Suprapubic skin (tissue), 4 donors: ENCODE measurements around the gene DVL1.
A peak's percentile ranks its signal among the peaks of the same experiment; 100 is the strongest.

Experiments
- CTCF ChIP-seq, 2 donors: fragments of 200-600 bp in 1 of 2; fragments of 450-650 bp in 1 of 2; sonication (generic) in 1 of 2; IDR thresholded peaks; one replicate each; pipeline ENCODE4 v1.5.1; 2016 to 2019; ENCODE audit warnings: antibody characterized with exemption in 2 of 2, mild to moderate bottlenecking in 1 of 2, moderate library complexity in 1 of 2
- EP300 ChIP-seq: sonication (generic); formaldehyde crosslinking; IDR thresholded peaks from one replicate; pipeline ENCODE4 v1.6.1; 2017; ENCODE audit warnings: antibody characterized with exemption
- POLR2A ChIP-seq, 2 donors: fragments of 450-650 bp; IDR thresholded peaks; one replicate each; pipeline ENCODE4 v1.6.1; 2017; ENCODE audit warnings: antibody characterized with exemption in 2 of 2, mild to moderate bottlenecking in 2 of 2, moderate library complexity in 2 of 2
- POLR2AphosphoS5 ChIP-seq, 3 donors: sonication (generic); formaldehyde crosslinking; IDR thresholded peaks; one replicate each; pipeline ENCODE4 v1.6.1; 2017; ENCODE audit warnings: antibody characterized with exemption in 3 of 3

DNA sequence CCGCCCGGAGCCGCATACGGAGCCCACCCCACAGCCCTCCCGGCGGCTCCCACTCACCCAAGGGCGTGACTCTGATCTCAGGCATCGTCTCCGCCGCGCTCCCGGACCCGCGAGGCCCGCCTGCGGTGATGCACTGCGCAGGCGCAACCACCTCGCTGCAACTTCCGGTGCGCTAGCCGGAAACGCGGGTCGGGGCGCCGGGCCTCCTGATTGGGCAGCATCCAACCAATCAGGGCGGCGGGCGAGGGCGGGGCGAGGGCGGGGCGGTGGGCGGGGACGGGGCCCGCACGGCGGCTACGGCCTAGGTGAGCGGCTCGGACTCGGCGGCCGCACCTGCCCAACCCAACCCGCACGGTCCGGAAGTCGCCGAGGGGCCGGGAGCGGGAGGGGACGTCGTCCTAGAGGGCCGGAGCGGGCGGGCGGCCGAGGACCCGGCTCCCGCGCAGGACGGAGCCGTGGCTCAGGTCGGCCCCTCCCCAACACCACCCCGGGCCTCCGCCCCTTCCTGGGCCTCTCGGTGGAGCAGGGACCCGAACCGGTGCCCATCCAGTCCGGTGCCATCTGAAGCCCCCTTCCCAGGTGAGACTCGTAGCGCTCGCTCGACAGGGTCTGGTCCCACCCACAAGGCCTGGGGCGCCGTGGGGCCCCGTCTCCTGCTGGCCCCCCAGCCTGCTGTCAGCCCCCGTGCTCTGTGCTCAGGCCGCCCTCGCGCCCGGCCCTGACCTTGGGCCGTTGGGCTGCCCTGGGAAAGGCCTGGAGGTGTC, 24.5 kb downstream of the DVL1 start, which contains the start of the genes CPTP and INTS11:
- peak; percentile 23 to 75 (median 54) for TF ChIP-seq POLR2AphosphoS5 (IDR thresholded peaks at IDR 0.05)
- TF ChIP-seq CTCF (IDR thresholded peaks at IDR 0.05) = no peak
- peak in 1 of 2 donors; percentile 15 for TF ChIP-seq POLR2A (IDR thresholded peaks at IDR 0.05)
- no peak for TF ChIP-seq EP300
